ENCODE measurements around the gene SMPD2. TPM values are rescaled to one million over a fixed set of nuclear protein-coding genes. Genes with fewer than 3 reads are reported as not detected.
"Not testable (repeated sequence)": the region's sequence is repeated elsewhere in the genome, so short reads cannot be mapped to it uniquely, and the experiment has no call there.

The SMPD2 gene
- total RNA-seq, 1 donor from 2014 or later = 14.7 TPM

GRCh38 chr6:109456710-109457561 is 16.4 kb downstream of the SMPD2 start:
- Mint-ChIP-seq H3K27me3 (ENCODE audit: low read depth) (no peaks in the 10 kb centered on the region), H3K9me3 (peaks cover 3% of the 10 kb centered on the region), H3K27ac (peak overlapping the region; percentile 15), H3K36me3 (ENCODE audit: low read depth) (peaks cover 46% of the 10 kb centered on the region), H3K4me1 (ENCODE audit: low read depth) (peaks cover 62% of the 10 kb centered on the region), H3K4me3 (ENCODE audit: low read depth) (peak overlapping the region; percentile 33)
- no peak for DNase-seq (ENCODE audit: low spot score)
- intact Hi-C loops (cut with micrococcal nuclease) = loop anchor here (5.0 to 10.0 kb wide), 5 partner anchors 58 to 728 kb away; partner anchors contain the start of genes AK9, CDC40, CEP57L1 and FIG4

- Mint-ChIP-seq H3K27me3 (ENCODE audit: low read depth) (no peaks in the 10 kb centered on the region), H3K4me1 (ENCODE audit: low read depth) (peaks cover 63% of the 10 kb centered on the region), H3K9me3 (peaks cover 3% of the 10 kb centered on the region), H3K36me3 (ENCODE audit: low read depth) (peaks cover 46% of the 10 kb centered on the region), H3K4me3 (ENCODE audit: low read depth) (no peak overlapping the region), H3K27ac (peak overlapping the region; percentile 15)
- intact Hi-C loops (cut with micrococcal nuclease) = loop anchor here (5.0 to 10.0 kb wide), 5 partner anchors 57 to 727 kb away; partner anchors contain the start of genes AK9, CDC40, CEP57L1 and FIG4
- DNase-seq (ENCODE audit: low spot score) = no peak
Measured at GRCh38 chr6:109457562-109457996, 17.1 kb downstream of the SMPD2 start.

GRCh38 chr6:109458774-109459531 is 18.4 kb downstream of the SMPD2 start:
- Mint-ChIP-seq H3K4me1 (ENCODE audit: low read depth) (peaks cover 57% of the 10 kb centered on the region), H3K27me3 (ENCODE audit: low read depth) (no peaks in the 10 kb centered on the region), H3K27ac (peak overlapping the region; percentile 86), H3K36me3 (ENCODE audit: low read depth) (peaks cover 55% of the 10 kb centered on the region), H3K4me3 (ENCODE audit: low read depth) (peak overlapping the region; percentile 19), H3K9me3 (peaks cover 3% of the 10 kb centered on the region)
- peak; percentile 40 for DNase-seq (ENCODE audit: low spot score)
- intact Hi-C loops (cut with micrococcal nuclease) = loop anchor here (1.0 to 10.0 kb wide), 8 partner anchors 16 to 726 kb away; partner anchors contain the start of genes AK9, CDC40, CEP57L1 and FIG4

- DNase-seq (ENCODE audit: low spot score) = no peak
- intact Hi-C loops (cut with micrococcal nuclease) = no loop called here
Measured at GRCh38 chr6:109460161-109460829, 19.8 kb downstream of the SMPD2 start.

GRCh38 chr6:109461205-109461604 is 20.7 kb downstream of the SMPD2 start:
- Mint-ChIP-seq H3K4me1 (ENCODE audit: low read depth) (peaks cover 65% of the 10 kb centered on the region), H3K36me3 (ENCODE audit: low read depth) (peaks cover 73% of the 10 kb centered on the region)
- H3K9me3 Mint-ChIP-seq; intact Hi-C loops (cut with micrococcal nuclease); H3K27me3 Mint-ChIP-seq (ENCODE audit: low read depth); H3K27ac Mint-ChIP-seq; H3K4me3 Mint-ChIP-seq (ENCODE audit: low read depth); DNase-seq (ENCODE audit: low spot score): not testable (repeated sequence)

More at GRCh38 chr6:109460161-109460829, 19.8 kb downstream of the SMPD2 start:
- H3K4me1 Mint-ChIP-seq (ENCODE audit: low read depth) = peaks cover 58% of the 10 kb centered on the region
- peaks cover 3% of the 10 kb centered on the region for H3K9me3 Mint-ChIP-seq
- no peaks in the 10 kb centered on the region for H3K27me3 Mint-ChIP-seq (ENCODE audit: low read depth)
- H3K36me3 Mint-ChIP-seq (ENCODE audit: low read depth) = peaks cover 64% of the 10 kb centered on the region
- no peak overlapping the region for H3K4me3 Mint-ChIP-seq (ENCODE audit: low read depth)
- H3K27ac Mint-ChIP-seq = no peak overlapping the region

- peaks cover 3% of the 10 kb centered on the region for H3K9me3 Mint-ChIP-seq
- peaks cover 80% of the 10 kb centered on the region for H3K36me3 Mint-ChIP-seq (ENCODE audit: low read depth)
- peak overlapping the region; percentile 72 for H3K27ac Mint-ChIP-seq
Measured at GRCh38 chr6:109461733-109462526, 21.4 kb downstream of the SMPD2 start.

GRCh38 chr6:109465772-109466171 is 25.2 kb downstream of the SMPD2 start:
- Mint-ChIP-seq H3K27me3 (ENCODE audit: low read depth) (no peaks in the 10 kb centered on the region), H3K36me3 (ENCODE audit: low read depth) (peaks cover 93% of the 10 kb centered on the region), H3K9me3 (peaks cover 3% of the 10 kb centered on the region), H3K4me3 (ENCODE audit: low read depth) (no peak overlapping the region), H3K4me1 (ENCODE audit: low read depth) (peaks cover 49% of the 10 kb centered on the region), H3K27ac (no peak overlapping the region)
- DNase-seq (ENCODE audit: low spot score) = no peak
- intact Hi-C loops (cut with micrococcal nuclease) = no loop called here

More at GRCh38 chr6:109461733-109462526, 21.4 kb downstream of the SMPD2 start:
- DNase-seq (ENCODE audit: low spot score) = no peak
- no peaks in the 10 kb centered on the region for H3K27me3 Mint-ChIP-seq (ENCODE audit: low read depth)
- peaks cover 61% of the 10 kb centered on the region for H3K4me1 Mint-ChIP-seq (ENCODE audit: low read depth)
- intact Hi-C loops (cut with micrococcal nuclease) = no loop called here
- H3K4me3 Mint-ChIP-seq (ENCODE audit: low read depth) = no peak overlapping the region

- H3K9me3 Mint-ChIP-seq = no peaks in the 10 kb centered on the region
- peaks cover 50% of the 10 kb centered on the region for H3K4me1 Mint-ChIP-seq (ENCODE audit: low read depth)
- no peaks in the 10 kb centered on the region for H3K27me3 Mint-ChIP-seq (ENCODE audit: low read depth)
- peaks cover 93% of the 10 kb centered on the region for H3K36me3 Mint-ChIP-seq (ENCODE audit: low read depth)
- no peak overlapping the region for H3K4me3 Mint-ChIP-seq (ENCODE audit: low read depth)
- no peak overlapping the region for H3K27ac Mint-ChIP-seq
- intact Hi-C loops (cut with micrococcal nuclease) = no loop called here
- no peak for DNase-seq (ENCODE audit: low spot score)
Measured at GRCh38 chr6:109466212-109466923, 25.8 kb downstream of the SMPD2 start.

- Mint-ChIP-seq H3K27me3 (ENCODE audit: low read depth) (no peaks in the 10 kb centered on the region), H3K36me3 (ENCODE audit: low read depth) (peaks cover 95% of the 10 kb centered on the region), H3K9me3 (no peaks in the 10 kb centered on the region), H3K4me1 (ENCODE audit: low read depth) (peaks cover 55% of the 10 kb centered on the region), H3K4me3 (ENCODE audit: low read depth) (no peak overlapping the region), H3K27ac (no peak overlapping the region)
- no peak for DNase-seq (ENCODE audit: low spot score)
- intact Hi-C loops (cut with micrococcal nuclease) = no loop called here
Measured at GRCh38 chr6:109467696-109468095, 27.2 kb downstream of the SMPD2 start.

- Mint-ChIP-seq H3K27me3 (ENCODE audit: low read depth) (no peaks in the 10 kb centered on the region), H3K4me3 (ENCODE audit: low read depth) (no peak overlapping the region), H3K9me3 (no peaks in the 10 kb centered on the region), H3K36me3 (ENCODE audit: low read depth) (peaks cover 93% of the 10 kb centered on the region), H3K27ac (peak overlapping the region; percentile 19), H3K4me1 (ENCODE audit: low read depth) (peaks cover 61% of the 10 kb centered on the region)
- DNase-seq (ENCODE audit: low spot score) = no peak
- intact Hi-C loops (cut with micrococcal nuclease) = no loop called here
Measured at GRCh38 chr6:109469591-109470189, 29.2 kb downstream of the SMPD2 start.

- peaks cover 94% of the 10 kb centered on the region for H3K36me3 Mint-ChIP-seq (ENCODE audit: low read depth)
- peaks cover 62% of the 10 kb centered on the region for H3K4me1 Mint-ChIP-seq (ENCODE audit: low read depth)
Measured at GRCh38 chr6:109471105-109471810, 30.7 kb downstream of the SMPD2 start.

More at GRCh38 chr6:109471105-109471810, 30.7 kb downstream of the SMPD2 start:
- no peaks in the 10 kb centered on the region for H3K27me3 Mint-ChIP-seq (ENCODE audit: low read depth)
- H3K4me3 Mint-ChIP-seq (ENCODE audit: low read depth) = no peak overlapping the region
- H3K9me3 Mint-ChIP-seq = no peaks in the 10 kb centered on the region
- H3K27ac Mint-ChIP-seq = peak overlapping the region; percentile 67
- DNase-seq (ENCODE audit: low spot score) = no peak
- intact Hi-C loops (cut with micrococcal nuclease) = no loop called here
